ENCODE results near the gene SMAD2.

SMAD2 gene

DNA sequence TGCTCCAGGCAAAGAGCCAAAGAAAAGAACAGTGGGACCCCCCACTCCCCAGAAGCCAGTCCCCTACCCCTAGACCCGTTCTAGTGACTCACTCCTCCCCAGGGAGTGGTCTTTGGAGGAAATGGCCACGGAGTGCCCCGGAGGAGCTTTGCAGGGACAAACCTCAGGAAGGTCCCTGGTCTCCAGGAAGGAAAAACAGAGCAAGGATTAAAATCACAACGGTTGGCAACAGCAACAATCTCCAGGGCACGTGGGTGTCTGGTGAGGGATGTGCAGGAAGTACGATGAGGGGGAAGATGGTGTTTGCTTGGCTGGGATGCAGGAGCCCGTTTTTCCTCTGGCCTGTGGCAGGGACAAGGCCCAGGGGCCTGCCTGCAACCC lies 135.0 kb downstream of the SMAD2 start:
- TF ChIP-seq, protein P1, sequence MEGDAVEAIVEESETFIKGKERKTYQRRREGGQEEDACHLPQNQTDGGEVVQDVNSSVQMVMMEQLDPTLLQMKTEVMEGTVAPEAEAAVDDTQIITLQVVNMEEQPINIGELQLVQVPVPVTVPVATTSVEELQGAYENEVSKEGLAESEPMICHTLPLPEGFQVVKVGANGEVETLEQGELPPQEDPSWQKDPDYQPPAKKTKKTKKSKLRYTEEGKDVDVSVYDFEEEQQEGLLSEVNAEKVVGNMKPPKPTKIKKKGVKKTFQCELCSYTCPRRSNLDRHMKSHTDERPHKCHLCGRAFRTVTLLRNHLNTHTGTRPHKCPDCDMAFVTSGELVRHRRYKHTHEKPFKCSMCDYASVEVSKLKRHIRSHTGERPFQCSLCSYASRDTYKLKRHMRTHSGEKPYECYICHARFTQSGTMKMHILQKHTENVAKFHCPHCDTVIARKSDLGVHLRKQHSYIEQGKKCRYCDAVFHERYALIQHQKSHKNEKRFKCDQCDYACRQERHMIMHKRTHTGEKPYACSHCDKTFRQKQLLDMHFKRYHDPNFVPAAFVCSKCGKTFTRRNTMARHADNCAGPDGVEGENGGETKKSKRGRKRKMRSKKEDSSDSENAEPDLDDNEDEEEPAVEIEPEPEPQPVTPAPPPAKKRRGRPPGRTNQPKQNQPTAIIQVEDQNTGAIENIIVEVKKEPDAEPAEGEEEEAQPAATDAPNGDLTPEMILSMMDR (IDR thresholded peaks at IDR 0.05; ENCODE audit: extremely low read depth, missing control alignments), result no peak
- no peak for DNase-seq (ENCODE audit: low spot score)

DNA sequence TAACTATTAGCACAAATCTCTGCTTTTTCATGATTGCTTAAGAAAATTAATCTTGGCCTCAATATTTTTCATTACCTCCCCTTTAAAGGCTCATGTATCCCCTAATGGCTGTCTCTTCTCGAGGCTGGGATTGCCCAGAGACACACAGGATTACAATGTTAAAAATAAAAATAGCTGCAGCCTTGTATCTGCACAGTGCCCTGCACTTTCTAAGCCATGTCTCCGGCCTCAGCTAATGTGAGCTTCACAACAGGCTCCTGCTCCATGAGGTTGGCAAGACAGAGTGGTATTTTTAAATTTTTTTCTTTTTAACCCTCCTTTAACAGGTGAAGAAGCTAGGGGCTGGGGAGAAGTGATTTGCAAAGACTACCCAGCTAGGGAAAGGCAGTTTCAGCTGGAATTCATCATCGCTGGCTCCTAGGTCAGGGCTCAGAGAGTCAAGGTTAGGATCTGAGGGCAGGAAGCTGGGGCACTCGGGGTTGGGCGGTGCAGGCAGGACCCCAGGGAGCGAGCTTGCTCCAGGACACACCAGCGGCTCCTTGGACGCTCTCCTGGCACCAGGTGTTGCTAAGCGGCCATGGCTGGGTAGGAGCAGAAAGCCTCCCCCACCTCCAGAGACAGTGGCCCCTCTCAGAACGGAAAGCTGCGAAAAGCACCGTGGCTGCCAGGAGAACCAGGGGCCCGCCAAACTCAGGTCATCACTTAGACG lies 135.6 kb downstream of the SMAD2 start:
- TF ChIP-seq, protein P1 (IDR thresholded peaks at IDR 0.05; ENCODE audit: extremely low read depth, missing control alignments), result no peak
- DNase-seq (ENCODE audit: low spot score), result no peak

DNA sequence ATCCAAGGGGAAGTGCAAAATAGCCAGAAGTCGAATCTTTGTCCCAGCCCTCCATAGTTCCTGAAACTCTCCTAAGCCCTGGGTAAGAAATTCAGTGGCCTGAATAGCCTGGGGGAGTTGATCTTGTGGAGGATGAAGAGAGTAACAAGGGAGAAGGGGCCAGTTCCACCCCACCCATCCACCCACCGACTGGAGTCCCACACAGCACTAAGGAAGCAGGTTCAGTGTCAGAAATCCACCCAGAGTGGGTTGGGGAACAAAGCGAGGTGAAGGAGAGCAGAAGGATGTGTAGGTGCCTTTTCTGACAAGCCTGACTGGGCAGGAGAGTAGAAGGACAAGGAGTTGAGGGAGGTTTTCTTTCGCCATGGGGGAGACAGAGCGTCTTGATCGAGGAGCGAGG lies 136.8 kb downstream of the SMAD2 start:
- DNase-seq (ENCODE audit: low spot score), result no peak
- TF ChIP-seq, protein P1 (IDR thresholded peaks at IDR 0.05; ENCODE audit: extremely low read depth, missing control alignments), result no peak

DNA sequence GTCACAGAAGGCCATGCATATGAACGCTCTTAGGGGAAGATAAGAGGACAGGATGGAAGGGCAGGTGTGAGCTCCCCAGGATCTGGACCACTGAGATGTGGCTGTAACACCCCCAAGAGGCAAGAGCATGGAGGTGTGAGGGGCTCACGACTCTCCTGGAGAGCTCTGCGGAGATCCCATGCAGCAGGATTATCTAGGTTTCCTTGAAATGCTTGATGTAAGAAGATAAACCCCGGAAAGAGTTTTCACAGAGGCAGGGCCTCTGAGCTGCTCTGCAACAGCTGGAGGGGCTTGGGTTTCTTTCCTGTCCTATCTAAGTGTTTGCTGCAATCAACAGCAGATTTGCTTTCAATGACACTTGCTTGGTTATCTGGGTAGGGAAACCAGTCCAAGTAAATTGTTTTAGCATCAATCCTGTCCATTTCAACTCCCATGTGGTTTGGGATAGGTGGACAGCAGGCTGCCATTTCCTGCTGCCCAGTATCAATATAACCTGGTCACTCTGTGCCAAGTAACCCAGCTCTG lies 138.9 kb downstream of the SMAD2 start:
- TF ChIP-seq, protein P1 (IDR thresholded peaks at IDR 0.05; ENCODE audit: extremely low read depth, missing control alignments), result no peak
- no peak for DNase-seq (ENCODE audit: low spot score)

DNA sequence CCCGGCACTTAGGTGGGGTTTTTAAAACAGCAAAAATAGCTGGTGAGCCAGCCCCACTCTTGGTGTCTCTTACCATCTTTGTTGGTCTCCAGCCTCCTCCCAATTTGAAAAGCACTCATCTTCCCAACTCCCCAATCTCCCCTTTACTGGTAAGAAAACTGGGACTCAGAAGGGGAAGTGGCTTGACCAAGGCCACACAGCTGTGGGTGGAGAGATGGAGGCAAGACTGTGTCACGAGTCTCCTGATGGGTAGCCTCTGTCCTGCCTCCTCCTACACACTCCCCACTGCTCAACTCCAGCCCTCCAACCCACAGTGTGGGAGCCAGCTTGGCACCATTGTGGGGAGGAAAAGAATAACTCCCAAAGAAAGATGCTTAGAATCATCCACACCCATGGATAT lies 140.4 kb downstream of the SMAD2 start:
- DNase-seq (ENCODE audit: low spot score), result no peak
- TF ChIP-seq, protein P1 (IDR thresholded peaks at IDR 0.05; ENCODE audit: extremely low read depth, missing control alignments), result no peak

DNA sequence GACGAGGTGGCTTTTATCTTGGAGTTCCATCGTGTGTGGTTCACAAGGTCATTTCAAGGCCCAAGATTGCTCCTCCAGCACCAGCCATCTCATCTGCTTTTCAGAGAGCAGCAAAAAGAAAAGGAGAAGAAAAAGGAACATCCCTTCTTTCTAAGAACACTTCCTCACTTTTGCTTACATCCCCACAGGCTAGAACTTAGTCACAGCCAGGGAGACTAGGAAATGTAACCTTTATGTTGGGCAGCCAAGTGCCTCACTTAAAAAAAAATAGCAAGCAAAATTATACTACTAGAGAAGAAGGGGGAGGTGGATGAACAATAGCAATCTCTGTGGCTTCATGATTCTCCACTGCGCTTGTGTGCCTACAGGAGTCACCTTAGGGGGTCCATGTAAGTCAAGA lies 141.8 kb downstream of the SMAD2 start:
- DNase-seq (ENCODE audit: low spot score), result no peak
- TF ChIP-seq, protein P1 (IDR thresholded peaks at IDR 0.05; ENCODE audit: extremely low read depth, missing control alignments), result no peak

DNA sequence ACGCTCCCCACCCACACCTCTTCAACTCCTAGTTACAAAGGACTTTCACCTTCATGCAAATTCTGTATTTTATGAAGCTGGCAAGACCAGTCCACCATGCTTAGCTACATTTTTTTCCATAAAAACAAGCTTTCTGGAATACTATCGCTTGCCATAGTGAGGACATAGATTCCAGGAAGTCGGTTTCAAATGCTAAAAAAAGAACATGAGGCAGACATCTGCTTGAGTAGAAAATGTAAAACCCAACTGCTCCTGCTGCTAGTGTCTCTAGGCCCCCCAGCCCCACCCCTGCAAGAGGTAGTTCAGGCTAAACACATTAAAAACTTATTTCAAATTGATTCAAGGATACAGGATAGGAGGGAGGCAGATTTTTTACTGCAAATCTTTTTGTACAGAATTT lies 148.9 kb downstream of the SMAD2 start:
- DNase-seq (ENCODE audit: low spot score), result no peak
- TF ChIP-seq, protein P1 (IDR thresholded peaks at IDR 0.05; ENCODE audit: extremely low read depth, missing control alignments), result no peak

All from GM20000 (cell line).